GM12892 (cell line): ENCODE measurements around the gene MSMP.

Experiments
- DNase-seq: peaks from one replicate; pipeline ENCODE4 v3.0.0; 2011; ENCODE audit not compliant: insufficient read length
- FAIRE-seq: peaks from 2 replicates; lab custom pipeline; 2011; peaks lifted over from hg19 to GRCh38; lab: Jason Lieb, UNC
- POLR2A ChIP-seq: IDR thresholded peaks from 2 replicates; pipeline ENCODE4 v1.6.1; 2011; ENCODE audit warnings: low read depth, low read length, control low read depth
- POLR2AphosphoS5 ChIP-seq: IDR thresholded peaks from 2 replicates; pipeline ENCODE4 v1.6.1; 2011; ENCODE audit warnings: low read depth, low read length, control low read depth
- TAF1 ChIP-seq: IDR thresholded peaks from 2 replicates; pipeline ENCODE4 v1.6.1; 2011; ENCODE audit warnings: low read depth, mild to moderate bottlenecking, control low read depth, low read length, borderline replicate concordance

MSMP gene

GRCh38 chr9:35714123-35714522, 40.0 kb downstream of the MSMP start:
- no peak for DNase-seq
- no peak for TF ChIP-seq POLR2A
- TF ChIP-seq POLR2AphosphoS5, result no peak
- TF ChIP-seq TAF1, result no peak
- no peak for FAIRE-seq

GRCh38 chr9:35713578-35713977, 40.5 kb downstream of the MSMP start:
- DNase-seq (no peak), FAIRE-seq (no peak)
- TF ChIP-seq POLR2A (no peak), TAF1 (no peak), POLR2AphosphoS5 (no peak)

GRCh38 chr9:35712762-35713400, 41.2 kb downstream of the MSMP start:
- DNase-seq, result no peak
- TF ChIP-seq TAF1, result no peak
- TF ChIP-seq POLR2AphosphoS5, result no peak
- no peak for TF ChIP-seq POLR2A
- no peak for FAIRE-seq

GRCh38 chr9:35711501-35712428, 42.3 kb downstream of the MSMP start:
- TF ChIP-seq TAF1, result no peak
- TF ChIP-seq POLR2AphosphoS5, result no peak
- no peak for TF ChIP-seq POLR2A
- FAIRE-seq, result no peak
- DNase-seq, result no peak

GRCh38 chr9:35710818-35711500, 43.1 kb downstream of the MSMP start:
- no peak for TF ChIP-seq POLR2A
- TF ChIP-seq TAF1, result no peak
- TF ChIP-seq POLR2AphosphoS5, result no peak
- FAIRE-seq, result no peak
- DNase-seq, result no peak

GRCh38 chr9:35708146-35708545, 45.9 kb downstream of the MSMP start:
- TF ChIP-seq POLR2A (no peak), POLR2AphosphoS5 (no peak), TAF1 (no peak)
- DNase-seq (no peak), FAIRE-seq (no peak)

- DNase-seq, result no peak
- TF ChIP-seq TAF1, result no peak
- no peak for TF ChIP-seq POLR2A
- no peak for TF ChIP-seq POLR2AphosphoS5
- no peak for FAIRE-seq
These were observed 47.1 kb downstream of the MSMP start for GRCh38 chr9:35706951-35707350.

- TF ChIP-seq TAF1 (no peak), POLR2A (no peak), POLR2AphosphoS5 (no peak)
- no peak for FAIRE-seq
- DNase-seq, result no peak
These were observed 48.1 kb downstream of the MSMP start for GRCh38 chr9:35705836-35706430.

- TF ChIP-seq POLR2A (no peak), POLR2AphosphoS5 (no peak), TAF1 (no peak)
- FAIRE-seq (no peak), DNase-seq (no peak)
These were observed 48.7 kb downstream of the MSMP start for GRCh38 chr9:35705372-35705771.

GRCh38 chr9:35703906-35704672, 50.0 kb downstream of the MSMP start:
- FAIRE-seq (no peak), DNase-seq (no peak)
- no peak for TF ChIP-seq POLR2AphosphoS5
- TF ChIP-seq TAF1, result no peak
- TF ChIP-seq POLR2A, result no peak
